RKO (cell line): Measurements from ENCODE around the gene OIT3.
A peak's percentile ranks its signal among the peaks of the same experiment; 100 is the strongest.
"Not testable (repeated sequence)": the region's sequence is repeated elsewhere in the genome, so short reads cannot be mapped to it uniquely, and the experiment has no call there.

Source experiments
- DNase-seq: peaks from one replicate; pipeline ENCODE4 v3.0.0-alpha.2; 2016; ENCODE audit warnings: low spot score

OIT3 gene

GRCh38 chr10:72903941-72904446, 10.5 kb downstream of the OIT3 start:
- not testable (repeated sequence) for DNase-seq

- DNase-seq = no peak
These were observed 11.3 kb downstream of the OIT3 start for GRCh38 chr10:72904806-72905205.

- DNase-seq = no peak
These were observed 12.9 kb downstream of the OIT3 start for GRCh38 chr10:72906446-72906845.

GRCh38 chr10:72910705-72911104, 17.2 kb downstream of the OIT3 start:
- no peak for DNase-seq

GRCh38 chr10:72911758-72912157, 18.2 kb downstream of the OIT3 start:
- no peak for DNase-seq

GRCh38 chr10:72912736-72913135, 19.2 kb downstream of the OIT3 start:
- DNase-seq = no peak

- no peak for DNase-seq
These were observed 19.7 kb downstream of the OIT3 start for GRCh38 chr10:72913287-72913686.

GRCh38 chr10:72917201-72917600, 23.7 kb downstream of the OIT3 start:
- DNase-seq = not testable (repeated sequence)

GRCh38 chr10:72917803-72918332, 24.3 kb downstream of the OIT3 start:
- DNase-seq = not testable (repeated sequence)

GRCh38 chr10:72918352-72918751, 24.8 kb downstream of the OIT3 start:
- DNase-seq = no peak

GRCh38 chr10:72921147-72921683, 27.7 kb downstream of the OIT3 start:
- not testable (repeated sequence) for DNase-seq

- DNase-seq = no peak
These were observed 30.8 kb downstream of the OIT3 start for GRCh38 chr10:72924351-72924750.

GRCh38 chr10:72925951-72926465, 32.5 kb downstream of the OIT3 start:
- no peak for DNase-seq

GRCh38 chr10:72927485-72927884, 33.9 kb downstream of the OIT3 start:
- no peak for DNase-seq

- no peak for DNase-seq
These were observed 35.3 kb downstream of the OIT3 start for GRCh38 chr10:72928798-72929197.

- DNase-seq = no peak
These were observed 36.7 kb downstream of the OIT3 start for GRCh38 chr10:72930276-72930675.

- no peak for DNase-seq
These were observed 38.9 kb downstream of the OIT3 start for GRCh38 chr10:72932259-72933015.

- DNase-seq = peak; percentile 66
These were observed 41.8 kb downstream of the OIT3 start for GRCh38 chr10:72935361-72935760.

GRCh38 chr10:72943498-72944234, 50.1 kb downstream of the OIT3 start:
- no peak for DNase-seq

GRCh38 chr10:72946963-72947362, 53.4 kb downstream of the OIT3 start:
- DNase-seq = no peak

- DNase-seq = no peak
These were observed 55.2 kb downstream of the OIT3 start for GRCh38 chr10:72948762-72949161.

GRCh38 chr10:72951760-72952159, 58.2 kb downstream of the OIT3 start:
- DNase-seq = no peak
